DND-41 (cell line): Measurements from ENCODE around the gene HECTD4.

Experiments used
- ATAC-seq: fragments of 200-7000 bp; cut with Tn5 transposase; 3 replicates; pipeline ENCODE4 v1.9.1; 2021; ENCODE audit warnings: low read depth; ENCODE audit not compliant: insufficient read depth
- DNase-seq: peaks from one replicate; pipeline ENCODE4 v3.0.0-alpha.2; 2020
- H2AFZ ChIP-seq: 2 replicates; pipeline ENCODE4 v1.6.0; 2012; ENCODE audit warnings: low read depth, low read length
- H3K27ac ChIP-seq: 2 replicates; pipeline ENCODE4 v1.5.1; 2012; ENCODE audit warnings: low read length, inconsistent platforms
- H3K27me3 ChIP-seq: fragments of 200-600 bp; sonication (generic); 2 replicates; pipeline ENCODE4 v1.6.0; 2012; ENCODE audit warnings: low read length, mild to moderate bottlenecking, inconsistent platforms; ENCODE audit not compliant: insufficient read depth, poor library complexity
- H3K36me3 ChIP-seq: 2 replicates; pipeline ENCODE4 v1.5.1; 2012; ENCODE audit warnings: low read length, inconsistent platforms; ENCODE audit not compliant: insufficient read depth
- H3K4me1 ChIP-seq: 2 replicates; pipeline ENCODE4 v1.5.1; 2012; ENCODE audit warnings: mild to moderate bottlenecking, low read length; ENCODE audit not compliant: insufficient read depth
- H3K4me2 ChIP-seq: 2 replicates; pipeline ENCODE4 v1.6.0; 2012; ENCODE audit warnings: mild to moderate bottlenecking, moderate library complexity, low read length, inconsistent platforms; ENCODE audit not compliant: insufficient read depth
- H3K4me3 ChIP-seq, 2 experiments: fragments of 200-600 bp in 1 of 2; shearing (Covaris generic) in 1 of 2; 2 replicates each; pipeline ENCODE4 v1.5.1; 2012 to 2016; ENCODE audit warnings: inconsistent platforms in 2 of 2, low read length in 2 of 2, mild to moderate bottlenecking in 2 of 2, low read depth in 1 of 2, moderate library complexity in 1 of 2
- H3K79me2 ChIP-seq: 2 replicates; pipeline ENCODE4 v1.6.0; 2012; ENCODE audit warnings: low read length, inconsistent platforms; ENCODE audit not compliant: insufficient read depth
- H3K9ac ChIP-seq: 2 replicates; pipeline ENCODE4 v1.6.0; 2012; ENCODE audit warnings: low read depth, mild to moderate bottlenecking, inconsistent platforms, low read length, moderate library complexity
- H3K9me3 ChIP-seq: 2 replicates; pipeline ENCODE4 v1.5.1; 2012; ENCODE audit warnings: low read length, moderate library complexity, mild to moderate bottlenecking, inconsistent platforms; ENCODE audit not compliant: insufficient read depth, severe bottlenecking
- H4K20me1 ChIP-seq: 2 replicates; pipeline ENCODE4 v1.6.0; 2012; ENCODE audit warnings: low read length; ENCODE audit not compliant: insufficient read depth
- CTCF ChIP-seq: IDR thresholded peaks from 2 replicates; pipeline ENCODE4 v1.5.1; 2012; ENCODE audit warnings: borderline replicate concordance, low read length, moderate library complexity, mild to moderate bottlenecking; ENCODE audit not compliant: poor library complexity, severe bottlenecking; ENCODE audit errors: extremely low read depth
- EZH2 ChIP-seq: IDR thresholded peaks from 3 replicates; pipeline ENCODE4 v1.6.1; 2012; ENCODE audit warnings: borderline replicate concordance, low read depth, mild to moderate bottlenecking, moderate library complexity, low read length, inconsistent platforms; ENCODE audit not compliant: severe bottlenecking

The HECTD4 gene

DNA sequence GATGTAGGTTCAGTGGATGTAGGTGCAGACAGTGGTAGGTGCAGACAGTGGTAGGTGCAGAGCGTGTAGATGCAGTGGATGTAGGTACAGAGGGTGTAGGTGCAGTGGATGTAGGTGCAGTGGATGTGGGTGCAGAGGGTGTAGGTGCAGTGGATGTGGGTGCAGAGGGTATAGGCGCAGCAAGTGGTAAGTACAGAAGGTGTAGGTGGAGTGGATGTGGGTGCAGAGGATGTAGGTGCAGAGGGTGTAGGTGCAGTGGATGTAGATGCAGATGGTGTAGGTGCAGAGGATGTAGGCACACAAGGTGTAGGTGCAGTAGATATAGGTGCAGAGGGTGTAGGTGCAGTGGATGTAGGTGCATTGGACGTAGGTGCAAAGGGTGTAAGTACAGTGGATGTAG is 86.0 kb downstream of the HECTD4 start:
- peaks cover 19% of the 10 kb centered on the region for H3K36me3 ChIP-seq
- H3K9ac ChIP-seq: no peak overlapping the region
- H2AFZ ChIP-seq: no peak overlapping the region
- ATAC-seq: no peak
- H4K20me1 ChIP-seq: peaks cover 5% of the 10 kb centered on the region; the same call in 1 of the 2 replicates
- H3K4me3 ChIP-seq: no peak overlapping the region
- H3K9me3 ChIP-seq: no peaks in the 10 kb centered on the region
- H3K79me2 ChIP-seq: no peaks in the 10 kb centered on the region
- TF ChIP-seq CTCF: no peak
- TF ChIP-seq EZH2: no peak
- H3K27me3 ChIP-seq: no peaks in the 10 kb centered on the region
- no peaks in the 10 kb centered on the region for H3K4me1 ChIP-seq
- no peak for DNase-seq
- H3K4me2 ChIP-seq: no peak overlapping the region
- H3K27ac ChIP-seq: no peak overlapping the region

GRCh38 chr12:112294793-112295192 is 87.4 kb downstream of the HECTD4 start:
- no peaks in the 10 kb centered on the region for H3K79me2 ChIP-seq
- no peaks in the 10 kb centered on the region for H3K9me3 ChIP-seq
- no peaks in the 10 kb centered on the region for H3K27me3 ChIP-seq
- DNase-seq (no peak), ATAC-seq (no peak)
- no peak overlapping the region for H2AFZ ChIP-seq
- H4K20me1 ChIP-seq: peaks cover 5% of the 10 kb centered on the region; the same call in 1 of the 2 replicates
- no peaks in the 10 kb centered on the region for H3K4me1 ChIP-seq
- no peak for TF ChIP-seq EZH2
- no peak for TF ChIP-seq CTCF
- peaks cover 23% of the 10 kb centered on the region for H3K36me3 ChIP-seq
- no peak overlapping the region for H3K4me3 ChIP-seq
- no peak overlapping the region for H3K27ac ChIP-seq
- H3K9ac ChIP-seq: no peak overlapping the region
- H3K4me2 ChIP-seq: no peak overlapping the region

GRCh38 chr12:112288638-112289037 is 93.6 kb downstream of the HECTD4 start:
- DNase-seq: no peak
- H3K4me1 ChIP-seq: no peaks in the 10 kb centered on the region
- TF ChIP-seq CTCF (no peak), EZH2 (no peak)
- H4K20me1 ChIP-seq: no peaks in the 10 kb centered on the region
- no peak overlapping the region for H2AFZ ChIP-seq
- ATAC-seq: no peak
- H3K9me3 ChIP-seq: peaks cover 3% of the 10 kb centered on the region
- no peak overlapping the region for H3K4me3 ChIP-seq
- H3K36me3 ChIP-seq: peaks cover 12% of the 10 kb centered on the region; the same call in 1 of the 2 replicates
- no peak overlapping the region for H3K9ac ChIP-seq
- H3K4me2 ChIP-seq: no peak overlapping the region
- H3K79me2 ChIP-seq: no peaks in the 10 kb centered on the region
- H3K27me3 ChIP-seq: no peaks in the 10 kb centered on the region
- H3K27ac ChIP-seq: no peak overlapping the region
